B cell (primary cell): ENCODE measurements around the gene PCGF1. TPM values are rescaled to one million over a fixed set of nuclear protein-coding genes. Genes with fewer than 3 reads are reported as not detected.

Experiments
- ATAC-seq: fragments of 200-7000 bp; cut with Tn5 transposase; one replicate; pipeline ENCODE4 v1.10.0; 2021; ENCODE audit warnings: low read depth, mild to moderate bottlenecking, moderate number of reproducible peaks, moderate library complexity
- CTCF ChIA-PET: fragments of 350-600 bp; sonication (Branson Sonifier 250); formaldehyde crosslinking; loops from one replicate; lab custom pipeline; 2021; ENCODE audit warnings: antibody characterized with exemption, inconsistent platforms; lab: Charles Lee
- POLR2A ChIA-PET: fragments of 350-600 bp; sonication (Branson Sonifier 250); formaldehyde crosslinking; loops from one replicate; lab custom pipeline; 2021; ENCODE audit warnings: antibody characterized with exemption; lab: Charles Lee
- DNase-seq: peaks from one replicate; pipeline ENCODE4 v3.0.0; 2013
- H2AFZ ChIP-seq: 2 replicates; pipeline ENCODE4 v1.6.1; 2012; ENCODE audit warnings: mild to moderate bottlenecking, low read depth, low read length; ENCODE audit not compliant: insufficient read depth, poor library complexity, severe bottlenecking
- H3K27ac ChIP-seq, 2 donors: 1 replicate in 1 of 2; 2 replicates in 1 of 2; pipeline ENCODE4 v1.5.1; 2012 to 2013; ENCODE audit warnings: low read length in 2 of 2, mild to moderate bottlenecking in 2 of 2, moderate library complexity in 1 of 2
- H3K27me3 ChIP-seq, 4 experiments: fragments of 200-600 bp in 1 of 4; sonication (generic) in 1 of 4; replicated peaks in 1 of 4; 1 replicate in 2 of 4; 2 replicates in 2 of 4; pipeline versions ENCODE4 v1.6.1 to v1.7.0; 2013 to 2016; ENCODE audit warnings: low read length in 3 of 4, mild to moderate bottlenecking in 2 of 4, mixed read lengths in 1 of 4, moderate library complexity in 1 of 4; ENCODE audit not compliant: insufficient read depth in 4 of 4, control insufficient read depth in 3 of 4; ENCODE audit errors: control extremely low read depth in 1 of 4
- H3K36me3 ChIP-seq, 2 experiments: replicated peaks in 1 of 2; 1 replicate in 1 of 2; 2 replicates in 1 of 2; pipeline versions ENCODE4 v1.6.1 to v1.7.1; 2013; ENCODE audit warnings: low read length in 1 of 2; ENCODE audit not compliant: insufficient read depth in 2 of 2, control insufficient read depth in 1 of 2; ENCODE audit errors: control extremely low read depth in 1 of 2, extremely low read depth in 1 of 2
- H3K4me1 ChIP-seq, 2 donors: fragments of 200-600 bp in 1 of 2; sonication (generic) in 1 of 2; 1 replicate in 1 of 2; 2 replicates in 1 of 2; pipeline versions ENCODE4 v1.5.1 to v1.6.1; 2013 to 2017; ENCODE audit warnings: low read length in 2 of 2; ENCODE audit not compliant: control insufficient read depth in 2 of 2, insufficient read depth in 2 of 2
- H3K4me2 ChIP-seq: replicated peaks from 2 replicates; pipeline ENCODE3; 2012; ENCODE audit warnings: mild to moderate bottlenecking, low read depth, low read length; ENCODE audit not compliant: poor library complexity, severe bottlenecking
- H3K4me3 ChIP-seq, 5 experiments: fragments of 200-600 bp in 1 of 5; sonication (generic) in 1 of 5; 1 replicate in 3 of 5; 2 replicates in 2 of 5; pipeline versions ENCODE4 v1.5.1 to v1.7.0; 2011 to 2016; ENCODE audit warnings: low read length in 4 of 5, mild to moderate bottlenecking in 4 of 5, low read depth in 2 of 5, control low read depth in 1 of 5, moderate library complexity in 1 of 5; ENCODE audit not compliant: insufficient read depth in 1 of 5; ENCODE audit errors: control extremely low read depth in 1 of 5, extremely low read depth in 1 of 5
- H3K79me2 ChIP-seq: fragments of 200-600 bp; sonication (generic); one replicate; pipeline ENCODE4 v1.6.0; 2016; ENCODE audit warnings: low read length; ENCODE audit not compliant: control insufficient read depth, insufficient read depth
- H3K9ac ChIP-seq: fragments of 200-600 bp; sonication (generic); 2 replicates; pipeline ENCODE4 v1.6.1; 2017; ENCODE audit warnings: mild to moderate bottlenecking, low read length, moderate library complexity
- H3K9me3 ChIP-seq, 3 donors: one replicate each; pipeline versions ENCODE4 v1.6.1 to v1.7.1; 2013; ENCODE audit warnings: low read length in 2 of 3; ENCODE audit not compliant: control insufficient read depth in 2 of 3, insufficient read depth in 1 of 3; ENCODE audit errors: control extremely low read depth in 1 of 3
- H4K20me1 ChIP-seq: 2 replicates; pipeline ENCODE4 v1.6.0; 2012; ENCODE audit warnings: mild to moderate bottlenecking, low read length; ENCODE audit not compliant: insufficient read depth, control insufficient read depth, poor library complexity, severe bottlenecking
- H3K27ac Mint-ChIP-seq: one replicate; pipeline ENCODE4 v1.8.0; 2021; ENCODE audit warnings: mixed read lengths
- H3K27me3 Mint-ChIP-seq: one replicate; pipeline ENCODE4 v1.8.0; 2021; ENCODE audit warnings: mixed read lengths
- H3K4me1 Mint-ChIP-seq: one replicate; pipeline ENCODE4 v1.8.0; 2021; ENCODE audit warnings: mixed read lengths
- H3K4me3 Mint-ChIP-seq: one replicate; pipeline ENCODE4 v1.8.0; 2021; ENCODE audit warnings: mixed read lengths
- H3K9me3 Mint-ChIP-seq: one replicate; pipeline ENCODE4 v1.8.0; 2022; ENCODE audit warnings: mixed read lengths; ENCODE audit not compliant: insufficient read depth
- EZH2 ChIP-seq: IDR thresholded peaks from 2 replicates; pipeline ENCODE4 v1.6.1; 2012; ENCODE audit warnings: borderline replicate concordance, low read depth, mild to moderate bottlenecking, moderate library complexity, low read length; ENCODE audit not compliant: insufficient read depth, poor library complexity, severe bottlenecking
- WGBS: methylation state at CpG from one replicate; pipeline ENCODE4 v1.1.5; 2013; ENCODE audit warnings: missing lambda C conversion rate; ENCODE audit not compliant: insufficient coverage; 5-methylcytosine and 5-hydroxymethylcytosine counted together
- intact Hi-C: fragments of 100-400 bp; cut with micrococcal nuclease; formaldehyde crosslinking; loops from one replicate; pipeline ENCODE4 v1.10.0; 2022
- polyA plus RNA-seq: library from polyadenylated mRNA; depleted of rRNA; stranded (reverse); fragments of >200 nt; gene quantifications from 2 replicates; pipeline ENCODE4 v1.2.3, GENCODE V29; 2012
- total RNA-seq, 2 donors: library from RNA; stranded (reverse); fragments of 120-200 nt in 1 of 2; gene quantifications; 1 replicate in 1 of 2; 2 replicates in 1 of 2; pipeline versions ENCODE4 v1.2.3 to v1.2.4, GENCODE V29; 2013 to 2022
- TF ChIP-seq, protein P1 (sequence below): fragments of 200-600 bp; IDR thresholded peaks from one replicate; pipeline ENCODE4 v1.8.0; 2022; ENCODE audit warnings: antibody characterized with exemption, mild to moderate bottlenecking

PCGF1 gene
- total and polyA plus RNA-seq, 2 donors (not counting 1 experiment from before 2014, with no cell fraction given) = 21.9 to 40.1 TPM

DNA sequence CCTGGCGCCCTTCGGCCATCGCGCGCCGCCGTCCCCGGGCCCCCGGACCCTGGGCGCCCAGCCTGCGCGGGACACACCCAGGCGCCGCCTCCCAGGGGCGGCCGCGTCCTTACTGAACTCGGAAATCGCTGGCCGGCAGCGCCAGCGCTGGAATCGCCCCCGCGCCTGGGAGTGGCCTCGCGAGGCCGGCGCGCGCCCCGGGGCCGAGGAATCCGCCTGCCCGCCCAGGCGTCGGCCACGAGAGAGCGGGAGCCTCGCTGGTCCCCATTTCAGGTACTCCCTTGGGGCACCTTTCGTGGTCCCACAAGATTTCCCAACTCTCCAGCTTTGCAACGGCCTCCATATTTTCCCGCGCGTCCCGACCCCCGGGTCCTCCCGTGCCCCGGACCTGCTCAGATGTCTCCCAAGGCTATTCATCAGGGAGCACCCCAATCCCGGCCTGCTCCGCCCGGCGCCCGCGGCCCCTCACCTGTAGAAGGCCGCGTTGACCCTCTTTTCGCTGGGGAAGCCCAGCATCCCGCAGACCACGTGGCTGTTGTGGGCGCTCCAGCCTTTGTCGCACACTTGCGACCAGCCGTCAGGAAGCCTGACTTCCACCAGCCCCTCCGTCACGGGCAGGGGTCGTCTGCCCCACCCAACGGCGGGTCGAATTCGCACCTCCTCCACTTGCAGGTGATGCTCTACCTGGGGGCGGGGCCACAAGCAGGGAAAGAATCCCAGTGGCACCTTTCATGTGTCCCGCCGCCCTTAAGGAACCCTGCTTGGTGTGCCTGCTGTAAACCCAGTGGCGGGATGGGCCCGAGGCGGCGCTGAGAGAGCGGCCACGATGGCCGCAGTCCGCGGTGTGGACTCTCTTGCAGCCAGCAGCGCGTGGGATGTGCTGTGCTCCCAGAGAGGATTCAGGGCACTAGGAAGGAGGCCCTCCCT is 41.7 kb upstream of the PCGF1 start:
- peaks cover 13% of the 10 kb centered on the region for H3K27me3 Mint-ChIP-seq
- Histone ChIP-seq H4K20me1 (no peaks in the 10 kb centered on the region), H3K4me3 (peak overlapping the region in 4 of 5 experiments; percentile 45 to 73 (median 61)), H3K9ac (peak overlapping the region; percentile 69), H3K27ac (no peak overlapping the region), H3K36me3 (no peaks in the 10 kb centered on the region), H3K27me3 (peaks cover 0 to 30% (median 22%) of the 10 kb centered on the region in 4 experiments), H3K79me2 (peaks cover 6% of the 10 kb centered on the region), H3K4me2 (peak overlapping the region; percentile 94), H3K4me1 (peaks cover 24 to 35% of the 10 kb centered on the region in 2 donors), H2AFZ (peak overlapping the region; percentile 88), H3K9me3 (no peaks in the 10 kb centered on the region)
- H3K4me3 Mint-ChIP-seq = peak overlapping the region; percentile 80
- no peak overlapping the region for H3K27ac Mint-ChIP-seq
- peak; percentile 40 for DNase-seq
- intact Hi-C loops = no loop called here
- ChIA-PET POLR2A (interaction anchor here (1.6 kb wide), 1 partner anchor 18 kb away, joined by 5 read pairs; no protein-coding TSS in a partner anchor), CTCF (interaction anchor here (1.1 to 2.5 kb wide), 4 partner anchors 10 to 46 kb away, joined by 3 to 8 read pairs (median 4); no protein-coding TSS in a partner anchor)
- WGBS = 2% methylated on average over 85 of the region's 85 CpGs
- H3K9me3 Mint-ChIP-seq = no peaks in the 10 kb centered on the region
- TF ChIP-seq, protein P1, sequence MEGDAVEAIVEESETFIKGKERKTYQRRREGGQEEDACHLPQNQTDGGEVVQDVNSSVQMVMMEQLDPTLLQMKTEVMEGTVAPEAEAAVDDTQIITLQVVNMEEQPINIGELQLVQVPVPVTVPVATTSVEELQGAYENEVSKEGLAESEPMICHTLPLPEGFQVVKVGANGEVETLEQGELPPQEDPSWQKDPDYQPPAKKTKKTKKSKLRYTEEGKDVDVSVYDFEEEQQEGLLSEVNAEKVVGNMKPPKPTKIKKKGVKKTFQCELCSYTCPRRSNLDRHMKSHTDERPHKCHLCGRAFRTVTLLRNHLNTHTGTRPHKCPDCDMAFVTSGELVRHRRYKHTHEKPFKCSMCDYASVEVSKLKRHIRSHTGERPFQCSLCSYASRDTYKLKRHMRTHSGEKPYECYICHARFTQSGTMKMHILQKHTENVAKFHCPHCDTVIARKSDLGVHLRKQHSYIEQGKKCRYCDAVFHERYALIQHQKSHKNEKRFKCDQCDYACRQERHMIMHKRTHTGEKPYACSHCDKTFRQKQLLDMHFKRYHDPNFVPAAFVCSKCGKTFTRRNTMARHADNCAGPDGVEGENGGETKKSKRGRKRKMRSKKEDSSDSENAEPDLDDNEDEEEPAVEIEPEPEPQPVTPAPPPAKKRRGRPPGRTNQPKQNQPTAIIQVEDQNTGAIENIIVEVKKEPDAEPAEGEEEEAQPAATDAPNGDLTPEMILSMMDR = no peak
- TF ChIP-seq EZH2 = peak; percentile 64
- peak; percentile 44 for ATAC-seq
- peaks cover 19% of the 10 kb centered on the region for H3K4me1 Mint-ChIP-seq
